Subcutaneous abdominal adipose tissue (tissue), 5 donors: ENCODE data around the gene P3H2.

Source experiments
- H3K27ac ChIP-seq: one replicate; pipeline ENCODE4 v1.7.0; 2013; ENCODE audit warnings: low read depth, mild to moderate bottlenecking, inconsistent platforms, low read length, moderate library complexity
- H3K27me3 ChIP-seq, 5 donors: one replicate each; pipeline ENCODE4 v1.7.0; 2013; ENCODE audit warnings: low read length in 5 of 5, inconsistent platforms in 1 of 5; ENCODE audit not compliant: control insufficient read depth in 5 of 5, insufficient read depth in 4 of 5
- H3K36me3 ChIP-seq, 5 donors: one replicate each; pipeline ENCODE4 v1.7.0; 2013; ENCODE audit warnings: low read length in 5 of 5; ENCODE audit not compliant: control insufficient read depth in 5 of 5, insufficient read depth in 5 of 5
- H3K4me1 ChIP-seq, 5 donors: one replicate each; pipeline ENCODE4 v1.7.0; 2013; ENCODE audit warnings: low read length in 5 of 5, mild to moderate bottlenecking in 3 of 5, moderate library complexity in 1 of 5; ENCODE audit not compliant: control insufficient read depth in 5 of 5, insufficient read depth in 5 of 5
- H3K4me3 ChIP-seq, 5 donors: one replicate each; pipeline ENCODE4 v1.7.0; 2013; ENCODE audit warnings: low read length in 5 of 5, low read depth in 1 of 5
- H3K9ac ChIP-seq, 5 donors: one replicate each; pipeline ENCODE4 v1.7.0; 2013; ENCODE audit warnings: low read length in 5 of 5, mild to moderate bottlenecking in 4 of 5, moderate library complexity in 3 of 5
- H3K9me3 ChIP-seq, 5 donors: one replicate each; pipeline ENCODE4 v1.7.0; 2013; ENCODE audit warnings: low read length in 5 of 5; ENCODE audit not compliant: control insufficient read depth in 5 of 5
- donor health status: healthy.
- donor health status: healthy.
- donor health status: healthy.
- donor health status: healthy.
- donor health status: healthy.

Gene P3H2

GRCh38 chr3:189914799-189915198 is 205.9 kb downstream of the P3H2 start:
- H3K36me3 ChIP-seq: no peaks in the 10 kb centered on the region
- H3K9me3 ChIP-seq: no peaks in the 10 kb centered on the region
- no peaks in the 10 kb centered on the region for H3K4me1 ChIP-seq
- H3K27me3 ChIP-seq: no peaks in the 10 kb centered on the region
- H3K27ac ChIP-seq: no peak overlapping the region
- H3K9ac ChIP-seq: no peak overlapping the region
- no peak overlapping the region for H3K4me3 ChIP-seq

- no peak overlapping the region for H3K27ac ChIP-seq
- H3K27me3 ChIP-seq: no peaks in the 10 kb centered on the region
- H3K4me1 ChIP-seq: no peaks in the 10 kb centered on the region
- no peaks in the 10 kb centered on the region for H3K36me3 ChIP-seq
- no peaks in the 10 kb centered on the region for H3K9me3 ChIP-seq
- no peak overlapping the region for H3K4me3 ChIP-seq
- H3K9ac ChIP-seq: no peak overlapping the region
These were observed 209.7 kb downstream of the P3H2 start for GRCh38 chr3:189911001-189911400.

- H3K4me3 ChIP-seq: no peak overlapping the region
- H3K9ac ChIP-seq: no peak overlapping the region
- no peaks in the 10 kb centered on the region for H3K36me3 ChIP-seq
- no peaks in the 10 kb centered on the region for H3K4me1 ChIP-seq
- no peak overlapping the region for H3K27ac ChIP-seq
- no peaks in the 10 kb centered on the region for H3K27me3 ChIP-seq
- no peaks in the 10 kb centered on the region for H3K9me3 ChIP-seq
These were observed 211.1 kb downstream of the P3H2 start for GRCh38 chr3:189909573-189909972.

GRCh38 chr3:189909139-189909538 is 211.6 kb downstream of the P3H2 start:
- H3K4me1 ChIP-seq: no peaks in the 10 kb centered on the region
- no peaks in the 10 kb centered on the region for H3K9me3 ChIP-seq
- H3K27me3 ChIP-seq: no peaks in the 10 kb centered on the region
- H3K27ac ChIP-seq: no peak overlapping the region
- H3K9ac ChIP-seq: no peak overlapping the region
- H3K36me3 ChIP-seq: no peaks in the 10 kb centered on the region
- H3K4me3 ChIP-seq: no peak overlapping the region

- Histone ChIP-seq H3K36me3 (no peaks in the 10 kb centered on the region), H3K4me3 (no peak overlapping the region), H3K27me3 (no peaks in the 10 kb centered on the region), H3K27ac (no peak overlapping the region), H3K9me3 (no peaks in the 10 kb centered on the region), H3K9ac (no peak overlapping the region), H3K4me1 (no peaks in the 10 kb centered on the region)
These were observed 212.1 kb downstream of the P3H2 start for GRCh38 chr3:189908646-189909045.

GRCh38 chr3:189907803-189908202 is 212.9 kb downstream of the P3H2 start:
- Histone ChIP-seq H3K36me3 (no peaks in the 10 kb centered on the region), H3K9ac (no peak overlapping the region), H3K4me1 (peaks cover 0 to 4% (median under 1%) of the 10 kb centered on the region in 5 donors), H3K9me3 (no peaks in the 10 kb centered on the region), H3K4me3 (no peak overlapping the region), H3K27ac (no peak overlapping the region), H3K27me3 (no peaks in the 10 kb centered on the region)
